HCT116 (cell line): ENCODE measurements around the gene NUMB. TPM values are rescaled to one million over a fixed set of nuclear protein-coding genes. Genes with fewer than 3 reads are reported as not detected.

Source experiments
- ATAC-seq: fragments of 200-7000 bp; cut with Tn5 transposase; 2 replicates; pipeline ENCODE4 v1.9.1; 2020; ENCODE audit warnings: mild to moderate bottlenecking, moderate library complexity
- BruUV-seq: library from RNA; stranded (reverse); fragments of 400-500 nt; replicated peaks from 2 replicates; lab custom pipeline; 2021; lab: Mats Ljungman, UMichigan
- CTCF ChIA-PET: fragments of 300-600 bp; sonication (Branson Sonifier 250); formaldehyde crosslinking; loops from one replicate; lab custom pipeline; 2021; ENCODE audit warnings: antibody characterized with exemption; lab: Charles Lee
- POLR2A ChIA-PET: fragments of 300-600, 350-600 bp; sonication (Branson Sonifier 250); formaldehyde crosslinking; loops from one replicate; lab custom pipeline; 2021; ENCODE audit warnings: antibody characterized with exemption; lab: Charles Lee
- RAD21 ChIA-PET, 2 experiments: fragments of 300-600 bp; sonication (Branson Sonifier 250); formaldehyde crosslinking; loops; one replicate each; lab custom pipeline; 2023; ENCODE audit warnings: low total read pairs in 2 of 2; ENCODE audit not compliant: uncharacterized antibody in 2 of 2, unreplicated experiment in 2 of 2, low non-redundant PET in 1 of 2; lab: Charles Lee
- DNase-seq: peaks from one replicate; pipeline ENCODE4 v3.0.0-alpha.2; 2010; ENCODE audit warnings: low read depth, low spot score
- H2AFZ ChIP-seq: fragments of 200-600 bp; shearing (Covaris generic), sonication (generic); 2 replicates; pipeline ENCODE4 v1.6.1; 2017; ENCODE audit warnings: low read depth, mixed run types, mixed read lengths, antibody characterized with exemption, low read length; ENCODE audit not compliant: poor library complexity, severe bottlenecking
- H3K27ac ChIP-seq: 2 replicates; pipeline ENCODE4 v1.5.1; 2012; ENCODE audit warnings: low read depth, low read length
- H3K27me3 ChIP-seq: fragments of 200-600 bp; sonication (generic); 2 replicates; pipeline ENCODE4 v1.6.1; 2016; ENCODE audit warnings: mixed run types, low read length, mixed read lengths; ENCODE audit not compliant: insufficient read depth
- H3K36me3 ChIP-seq, 2 experiments: fragments of 200-500 bp in 1 of 2; fragments of 200-600 bp in 1 of 2; sonication (Bioruptor generic) in 1 of 2; sonication (generic) in 1 of 2; 2 replicates each; pipeline versions ENCODE4 v1.5.1 to v1.6.1; 2014 to 2016; ENCODE audit warnings: low read length in 2 of 2, inconsistent platforms in 1 of 2, mixed read lengths in 1 of 2, mixed run types in 1 of 2; ENCODE audit not compliant: insufficient read depth in 2 of 2, control insufficient read depth in 1 of 2
- H3K4me1 ChIP-seq, 2 experiments: fragments of 200-600 bp in 1 of 2; sonication (generic) in 1 of 2; 2 replicates each; pipeline versions ENCODE4 v1.5.1 to v1.6.1; 2012 to 2017; ENCODE audit warnings: low read length in 2 of 2, inconsistent platforms in 1 of 2, mild to moderate bottlenecking in 1 of 2, mixed read lengths in 1 of 2, mixed run types in 1 of 2, moderate library complexity in 1 of 2; ENCODE audit not compliant: insufficient read depth in 2 of 2, control insufficient read depth in 1 of 2
- H3K4me2 ChIP-seq: fragments of 200-600 bp; sonication (generic); 2 replicates; pipeline ENCODE4 v1.6.1; 2017; ENCODE audit warnings: mixed run types, low read length, mixed read lengths
- H3K4me3 ChIP-seq, 2 experiments: fragments of 200-600 bp in 1 of 2; sonication (generic) in 1 of 2; replicated peaks in 1 of 2; 2 replicates each; pipeline ENCODE4 v1.5.1; 2011 to 2016; ENCODE audit warnings: low read length in 2 of 2, control low read depth in 1 of 2, low read depth in 1 of 2, mild to moderate bottlenecking in 1 of 2, mixed read lengths in 1 of 2, mixed run types in 1 of 2
- H3K79me2 ChIP-seq: fragments of 200-600 bp; sonication (generic); 2 replicates; pipeline ENCODE4 v1.6.1; 2017; ENCODE audit warnings: mild to moderate bottlenecking, mixed run types, low read length, moderate library complexity, mixed read lengths; ENCODE audit not compliant: insufficient read depth
- H3K9ac ChIP-seq: fragments of 200-600 bp; sonication (generic); 2 replicates; pipeline ENCODE4 v1.6.1; 2016; ENCODE audit warnings: low read length, mixed read lengths
- H3K9me2 ChIP-seq: fragments of 200-600 bp; sonication (generic), shearing (Covaris generic); 2 replicates; pipeline ENCODE4 v1.6.1; 2017; ENCODE audit warnings: mixed run types, mild to moderate bottlenecking, moderate library complexity; ENCODE audit not compliant: insufficient read depth
- H3K9me3 ChIP-seq, 2 experiments: fragments of 200-500 bp in 1 of 2; fragments of 200-600 bp in 1 of 2; sonication (Bioruptor generic) in 1 of 2; sonication (generic) in 1 of 2; 2 replicates each; pipeline ENCODE4 v1.6.1; 2014 to 2017; ENCODE audit warnings: low read length in 2 of 2, mixed read lengths in 2 of 2, inconsistent platforms in 1 of 2, low read depth in 1 of 2, mild to moderate bottlenecking in 1 of 2, mixed run types in 1 of 2, moderate library complexity in 1 of 2; ENCODE audit not compliant: control insufficient read depth in 1 of 2, insufficient read depth in 1 of 2
- H4K20me1 ChIP-seq: fragments of 200-600 bp; sonication (generic), shearing (Covaris generic); 2 replicates; pipeline ENCODE4 v1.6.1; 2017; ENCODE audit warnings: mixed run types, mild to moderate bottlenecking, moderate library complexity; ENCODE audit not compliant: insufficient read depth
- MAX ChIP-seq: IDR thresholded peaks from 2 replicates; pipeline ENCODE4 v1.6.1; 2012
- RAD21 ChIP-seq: IDR thresholded peaks from 2 replicates; pipeline ENCODE4 v1.6.1; 2012; ENCODE audit warnings: low read depth, mild to moderate bottlenecking
- SRF ChIP-seq: IDR thresholded peaks from 2 replicates; pipeline ENCODE4 v1.6.1; 2012; ENCODE audit warnings: low read depth
- YY1 ChIP-seq: IDR thresholded peaks from 2 replicates; pipeline ENCODE4 v1.6.1; 2011; ENCODE audit warnings: low read length, low read depth, moderate library complexity, mild to moderate bottlenecking; ENCODE audit not compliant: insufficient replicate concordance; ENCODE audit errors: extremely low read depth
- ZBTB33 ChIP-seq: IDR thresholded peaks from 2 replicates; pipeline ENCODE4 v1.6.1; 2011; ENCODE audit warnings: mild to moderate bottlenecking, low read length, moderate library complexity; ENCODE audit not compliant: insufficient replicate concordance; ENCODE audit errors: extremely low read depth
- intact Hi-C: fragments of 100-400 bp; cut with micrococcal nuclease; formaldehyde crosslinking; loops from 2 replicates; pipeline ENCODE4 v1.10.0; 2022
- total RNA-seq: library from RNA; stranded (reverse); gene quantifications from one replicate; pipeline ENCODE4 v1.2.1, GENCODE V29; 2021; ENCODE audit not compliant: unreplicated experiment

The NUMB gene
- total RNA-seq, 1 experiment from 2014 or later: 43.0 TPM

GRCh38 chr14:73232984-73233383, 225.4 kb downstream of the NUMB start:
- Histone ChIP-seq H2AFZ (no peak overlapping the region), H3K9me3 (no peaks in the 10 kb centered on the region), H3K27me3 (0 out of 2 replicates have a peak, but pooled peaks cover 14% of the 10 kb centered on the region), H3K36me3 (no peaks in the 10 kb centered on the region), H3K79me2 (no peaks in the 10 kb centered on the region), H3K9me2 (no peaks in the 10 kb centered on the region), H3K9ac (no peak overlapping the region), H3K4me3 (no peak overlapping the region), H3K4me1 (peaks cover 0 to 7% of the 10 kb centered on the region in 2 experiments; a peak in 2 of 4 replicates), H3K4me2 (no peak overlapping the region), H3K27ac (no peak overlapping the region), H4K20me1 (no peaks in the 10 kb centered on the region)
- intact Hi-C loops: no loop called here
- ChIA-PET RAD21 (no interaction called here), POLR2A (no interaction called here), CTCF (interaction anchor here (1.6 kb wide), 1 partner anchor 63 kb away, joined by 3 read pairs; no protein-coding TSS in a partner anchor)
- BruUV-seq: no TSS peak
- DNase-seq: no peak
- TF ChIP-seq ZBTB33 (no peak), YY1 (no peak), MAX (no peak), RAD21 (no peak), SRF (no peak)
- ATAC-seq: no peak
